Activated CD4-positive, alpha-beta T cell treated with anti-CD3 and anti-CD28 coated beads, Interleukin-2, Interleukin-6, amounts not matched to agents 100 ng/mL and 50 ng/mL, durations not matched to agents 16 hours and 8 hours (primary cell): ENCODE measurements around the gene SIX6.

Experiments
- DNase-seq: peaks from one replicate; pipeline ENCODE4 v3.0.0-alpha.2; 2020

SIX6 gene

GRCh38 chr14:60514741-60515491 is 6.0 kb downstream of the SIX6 start:
- no peak for DNase-seq

GRCh38 chr14:60515511-60516289 is 6.8 kb downstream of the SIX6 start:
- DNase-seq, result no peak

GRCh38 chr14:60532442-60532841 is 23.5 kb downstream of the SIX6 start:
- DNase-seq, result no peak

- no peak for DNase-seq
Observed at GRCh38 chr14:60537663-60538062, 28.7 kb downstream of the SIX6 start.

- DNase-seq, result no peak
Observed at GRCh38 chr14:60544659-60545058, 35.7 kb downstream of the SIX6 start.

- no peak for DNase-seq
Observed at GRCh38 chr14:60553808-60554207, 44.9 kb downstream of the SIX6 start.

GRCh38 chr14:60561845-60562746 is 53.1 kb downstream of the SIX6 start:
- DNase-seq, result peak; percentile 39
